OCI-LY7 (cell line): Measurements from ENCODE around the gene GABPB1.

Experiments used
- CTCF ChIP-seq: fragments of 200-600 bp; sonication (generic); conservative IDR thresholded peaks from 2 replicates; pipeline ENCODE4 v1.5.1; 2014; ENCODE audit warnings: mild to moderate bottlenecking, antibody characterized with exemption, low read length, moderate library complexity, mixed read lengths
- EZH2phosphoT487 ChIP-seq: fragments of 200-600 bp; sonication (generic); IDR thresholded peaks from 2 replicates; pipeline ENCODE4 v1.6.1; 2018; ENCODE audit warnings: low read depth, borderline replicate concordance, mild to moderate bottlenecking, mixed run types, antibody characterized with exemption, low read length, moderate library complexity, mixed read lengths

GRCh38 chr15:50260969-50261496 is 94.0 kb downstream of the GABPB1 start:
- TF ChIP-seq CTCF (no peak), EZH2phosphoT487 (no peak)
